ENCODE measurements around the gene SPEG.

Gene SPEG

DNA sequence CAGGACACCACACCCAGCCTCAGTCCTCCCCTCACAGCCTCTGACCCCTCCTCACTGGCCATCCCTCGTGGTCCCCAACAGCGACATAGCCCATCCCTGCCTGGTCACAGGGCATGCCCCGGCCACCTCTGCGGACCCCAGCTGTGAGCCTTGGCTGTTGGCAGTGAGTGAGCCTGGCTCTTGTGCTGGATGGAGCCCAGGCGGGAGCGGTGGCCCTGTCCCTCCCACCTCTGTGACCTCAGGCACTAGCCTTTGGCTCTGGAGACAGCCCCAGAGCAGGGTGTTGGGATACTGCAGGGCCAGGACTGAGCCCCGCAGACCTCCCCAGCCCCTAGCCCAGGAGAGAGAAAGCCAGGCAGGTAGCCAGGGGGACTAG lies 8.6 kb upstream of the SPEG start:
- no peak for DNase-seq

DNA sequence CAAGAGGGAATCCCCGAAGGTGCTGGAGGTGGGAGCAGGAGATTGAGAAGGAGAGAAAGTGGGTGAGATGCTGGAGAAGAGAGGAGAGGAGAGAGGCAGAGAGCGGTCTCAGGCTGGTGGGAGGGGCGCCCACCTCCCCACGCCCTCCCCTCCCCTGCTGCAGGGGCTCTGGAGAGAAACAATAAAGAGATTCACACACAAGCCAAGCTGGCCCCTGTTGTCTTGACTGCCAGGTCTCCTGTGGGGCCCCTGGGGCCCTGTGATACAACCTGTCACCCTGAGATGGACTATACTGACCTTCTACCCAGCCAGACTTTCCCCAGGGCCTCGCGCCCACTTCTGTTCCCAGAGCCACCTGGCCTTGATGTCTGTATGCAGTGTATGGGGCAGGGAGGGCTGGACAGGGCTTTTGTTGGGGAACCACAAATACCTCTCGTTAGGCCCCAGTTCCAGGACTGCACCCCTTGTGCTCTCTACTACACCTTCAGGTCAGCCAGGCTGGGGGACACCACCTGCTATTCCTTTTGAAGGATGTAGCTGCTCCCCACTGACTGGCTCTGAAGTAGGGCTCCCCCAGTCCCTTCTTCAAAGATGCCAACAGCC lies 8.0 kb upstream of the SPEG start:
- no peak for DNase-seq

DNA sequence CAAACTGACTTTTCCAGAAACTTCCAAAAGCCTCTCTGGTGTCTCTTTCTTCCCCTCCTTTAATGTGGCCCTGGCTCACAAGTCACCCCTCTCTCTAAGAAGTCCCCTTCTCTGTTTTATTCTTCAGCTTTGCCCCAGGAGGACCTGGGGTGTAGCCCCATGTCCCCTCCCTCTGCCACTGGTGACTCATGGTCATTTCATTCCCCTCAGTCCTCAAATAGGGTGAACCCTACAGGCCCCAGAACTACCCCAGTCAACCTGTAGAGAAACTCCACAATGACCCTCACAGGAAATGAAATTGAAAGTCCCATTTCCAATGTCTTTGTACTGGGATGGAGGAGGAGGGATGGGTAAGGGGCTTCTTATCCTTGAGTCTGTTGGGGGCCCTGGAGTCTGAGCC lies 6.2 kb upstream of the SPEG start:
- DNase-seq = no peak

DNA sequence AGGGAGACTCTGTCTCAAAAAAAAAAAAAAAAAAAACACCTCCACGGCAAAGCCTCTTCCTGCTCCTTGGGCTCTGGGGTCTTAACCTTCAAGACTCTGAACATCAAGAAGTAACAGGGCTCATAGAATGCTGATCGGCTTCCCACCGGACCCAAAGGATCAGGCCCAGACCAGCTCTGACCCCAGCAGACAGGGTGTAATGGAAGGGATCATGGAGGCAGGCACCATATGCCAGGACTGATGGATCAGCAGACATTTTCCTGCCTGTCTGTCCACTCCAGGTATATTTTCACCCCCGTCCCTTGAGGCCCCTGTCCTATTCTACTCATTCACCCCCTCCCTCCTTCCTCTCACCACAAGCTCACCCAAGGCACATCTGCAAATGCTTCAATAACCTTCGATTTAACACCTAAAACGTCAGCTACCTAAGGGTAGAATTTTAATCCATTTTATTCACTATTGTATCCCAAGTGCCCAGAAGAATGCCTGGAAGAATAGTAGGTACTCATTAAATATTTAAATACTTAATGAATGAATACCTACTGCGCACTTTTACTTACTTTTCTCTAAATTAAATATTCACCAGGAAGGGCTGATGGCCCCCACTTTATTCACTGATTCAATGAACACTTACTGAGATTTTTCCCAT lies 4.6 kb upstream of the SPEG start:
- no peak for DNase-seq

DNA sequence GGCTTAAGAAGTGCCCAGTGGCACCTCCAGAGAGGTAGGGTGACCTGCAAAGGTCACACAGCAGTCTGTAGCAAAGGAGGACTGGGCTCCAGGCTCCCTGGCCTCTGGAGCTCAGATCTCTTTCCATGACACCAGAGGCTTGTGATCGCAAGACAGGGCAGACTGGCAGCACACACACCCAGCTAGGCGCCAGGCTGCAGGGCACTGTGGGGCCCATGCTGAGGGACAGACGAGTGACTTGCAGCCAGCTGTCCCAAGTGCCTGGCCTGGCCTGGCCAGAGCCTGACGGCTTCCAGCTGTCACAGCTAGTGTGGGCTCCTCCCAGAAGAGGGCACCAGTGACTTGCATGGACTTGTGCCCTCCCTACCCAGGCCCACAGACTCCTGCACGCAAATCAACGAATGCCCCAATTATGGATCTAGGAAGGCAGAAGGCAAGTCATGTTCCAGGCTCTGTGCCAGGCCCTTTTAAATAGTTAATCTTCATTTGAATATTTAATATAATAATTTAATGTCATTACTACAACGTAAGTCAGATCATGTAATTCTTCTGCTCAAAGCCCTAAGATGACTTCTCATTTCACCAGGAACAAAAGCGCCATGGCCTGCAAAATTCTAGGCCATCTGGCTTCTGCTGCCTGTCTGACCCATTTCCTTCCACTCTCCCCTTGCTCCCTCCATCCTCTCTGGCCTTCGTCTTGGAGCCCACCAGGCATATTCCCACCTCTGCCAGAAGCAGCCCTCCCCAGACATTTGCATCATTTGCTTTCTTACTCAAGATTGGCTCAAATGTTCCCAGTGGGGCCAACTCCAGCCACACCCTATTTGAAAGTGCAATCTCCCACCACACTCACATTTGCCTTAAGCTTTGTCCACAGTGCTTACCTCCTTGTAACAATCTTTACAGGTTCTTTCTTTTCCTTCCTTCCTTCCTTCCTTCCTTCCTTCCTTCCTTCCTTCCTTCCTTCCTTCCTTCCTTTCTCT lies 3.7 kb upstream of the SPEG start:
- DNase-seq = no peak

DNA sequence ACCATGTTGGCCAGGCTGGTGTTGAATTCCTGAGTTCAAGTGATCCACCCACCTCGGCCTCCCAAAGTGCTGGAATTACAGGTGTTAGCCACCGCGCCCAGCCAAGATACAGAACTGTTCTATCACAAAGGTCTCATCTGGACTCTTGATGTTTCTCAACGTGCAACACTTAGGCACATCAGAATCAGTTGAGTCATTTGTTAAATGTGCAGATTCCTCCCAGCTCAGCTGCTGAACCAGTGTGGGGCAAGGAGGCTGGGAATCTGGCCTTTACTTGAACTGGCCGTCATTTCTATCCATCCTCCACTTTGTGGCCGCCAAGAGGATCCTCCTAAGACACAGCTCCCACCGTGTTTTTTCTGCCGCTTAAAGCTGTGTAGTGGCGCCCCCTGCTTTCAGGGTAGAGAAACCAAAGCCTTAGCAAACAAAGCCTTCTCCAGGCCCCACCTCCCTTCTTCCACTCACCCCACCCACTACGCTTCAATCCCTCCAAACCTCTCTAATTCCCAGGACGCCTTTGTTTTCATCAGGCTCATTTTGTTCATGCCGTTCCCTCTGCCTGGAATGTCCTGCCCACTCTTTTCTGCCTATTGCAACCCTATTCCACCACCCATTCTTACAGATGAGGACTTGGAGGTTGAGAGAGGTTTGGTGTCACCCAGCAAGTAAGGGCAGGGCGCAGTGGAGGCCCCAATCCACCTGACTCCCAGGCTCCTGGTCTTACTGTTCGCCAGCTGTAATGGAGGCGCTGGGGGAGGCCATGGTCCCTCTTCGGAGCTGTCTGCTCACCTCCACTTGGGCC lies 776 bp upstream of the SPEG start:
- peak; percentile 30 to 56 for DNase-seq

DNA sequence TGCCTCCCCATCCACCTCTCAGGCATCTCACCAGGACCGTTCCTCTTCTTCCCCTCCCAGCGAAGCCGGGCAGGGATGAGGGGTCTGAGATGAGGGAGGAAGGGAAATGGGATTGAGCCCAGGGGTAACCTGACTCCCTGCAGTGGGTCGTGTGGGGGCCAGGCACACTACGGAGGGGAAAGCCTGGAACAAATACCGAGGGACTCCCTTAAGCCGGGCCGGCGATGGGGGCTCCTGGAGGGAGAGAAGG lies 250 bp upstream of the SPEG start:
- DNase-seq = no peak

DNA sequence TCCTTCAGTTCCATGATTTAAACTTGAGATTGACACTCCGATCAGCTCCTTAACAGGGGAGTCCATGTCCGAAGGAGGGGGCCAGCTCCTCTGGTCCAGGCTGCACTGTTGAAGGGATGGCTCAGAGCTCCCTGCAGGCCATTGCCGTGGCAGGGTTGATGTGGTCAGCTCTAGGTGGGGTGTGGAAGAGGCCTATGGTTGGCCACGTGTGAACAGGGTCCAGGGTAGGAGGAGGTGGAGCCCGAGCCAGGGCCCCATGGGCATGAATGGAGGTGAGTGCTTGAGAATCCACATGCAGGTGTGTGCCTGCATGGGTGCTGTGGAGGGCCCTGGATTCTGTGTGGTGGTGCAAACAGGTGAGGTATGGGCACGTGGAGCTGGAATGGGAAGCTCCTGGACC lies 1.1 kb downstream of the SPEG start:
- no peak for DNase-seq

DNA sequence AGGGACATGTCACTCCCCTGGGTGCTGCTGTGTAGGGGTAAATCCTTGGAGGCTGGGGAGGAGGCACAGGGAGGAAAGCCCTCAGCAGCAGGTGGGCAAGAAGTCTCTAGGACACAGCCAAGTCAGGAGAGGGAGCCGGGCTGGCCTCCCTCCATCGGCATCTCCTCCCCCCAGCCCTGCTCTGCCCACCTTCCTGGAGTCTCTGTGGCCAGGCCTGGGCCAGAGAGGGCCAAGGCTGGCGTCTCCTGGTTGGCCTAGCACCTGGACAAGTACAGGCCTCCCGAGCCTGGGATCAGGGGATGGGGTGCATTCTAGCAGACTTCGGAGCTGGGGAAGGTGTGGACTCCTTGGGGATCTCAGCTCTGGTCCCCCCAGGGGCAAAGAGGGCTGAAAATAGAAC lies 1.8 kb downstream of the SPEG start:
- no peak for DNase-seq

DNA sequence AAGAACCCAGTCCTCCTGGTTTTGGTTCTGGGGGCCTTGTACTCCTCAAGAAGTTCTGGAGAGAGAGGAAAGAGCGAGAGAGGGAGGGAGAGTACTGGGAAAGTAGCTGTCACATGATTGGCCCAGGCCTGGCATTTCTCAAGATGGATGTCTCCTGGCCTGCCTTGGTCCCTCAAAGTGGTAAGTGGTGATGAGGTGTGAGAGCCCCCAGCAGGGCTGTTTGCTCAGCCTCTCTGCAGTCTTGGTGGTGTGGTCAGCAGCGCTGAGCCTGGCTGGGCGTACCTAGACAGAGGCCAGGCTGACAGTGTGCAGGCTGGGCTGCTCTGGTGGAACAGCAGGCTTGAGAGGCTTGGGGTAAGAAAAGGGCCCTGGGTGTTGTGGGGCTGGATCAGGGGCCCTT lies 2.5 kb downstream of the SPEG start:
- DNase-seq = no peak

DNA sequence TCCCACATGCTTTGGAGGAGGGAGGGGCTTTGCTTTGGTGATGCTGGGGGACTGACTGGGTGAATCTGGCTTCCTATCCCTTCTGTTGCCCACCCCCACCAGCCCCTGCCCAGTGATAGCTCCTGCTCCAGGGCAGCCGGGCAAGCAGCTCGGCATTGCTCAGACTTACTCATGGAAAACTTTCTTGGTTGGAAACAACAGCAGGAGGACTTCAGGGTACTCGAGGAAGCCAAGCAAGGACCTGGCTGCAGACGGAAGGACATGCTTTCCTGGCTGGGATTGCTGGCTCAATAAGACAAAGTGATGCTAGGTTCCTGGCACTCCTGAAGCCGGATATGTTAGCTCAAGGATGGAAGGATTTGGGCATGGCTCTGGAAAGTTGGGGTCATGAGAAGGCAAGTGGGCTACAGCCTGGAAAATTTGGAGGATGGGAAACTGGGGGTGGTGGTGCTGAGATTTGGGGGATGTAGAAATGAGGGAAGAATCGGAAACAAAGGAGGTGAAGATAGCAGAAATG lies 3.1 kb downstream of the SPEG start:
- DNase-seq = no peak

DNA sequence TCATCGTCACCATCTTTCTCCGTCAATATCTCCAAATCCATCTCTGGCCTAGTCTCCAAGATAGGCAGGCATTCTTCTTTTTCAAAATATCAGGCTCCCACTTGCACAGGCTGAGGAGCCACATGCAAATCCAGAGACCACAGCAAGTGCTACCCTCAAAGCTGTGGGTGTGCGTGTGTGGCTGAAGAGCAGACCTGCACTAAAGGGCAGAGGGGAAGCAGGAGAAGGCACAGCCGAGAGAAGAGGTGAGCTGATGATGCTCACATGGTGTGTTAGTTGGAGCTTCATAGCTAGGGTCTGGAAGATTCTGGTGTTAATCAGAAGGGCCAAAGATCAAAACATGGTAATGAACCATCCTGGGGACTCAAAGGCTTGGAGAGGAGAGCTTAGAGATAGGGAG lies 3.8 kb downstream of the SPEG start:
- DNase-seq = no peak

DNA sequence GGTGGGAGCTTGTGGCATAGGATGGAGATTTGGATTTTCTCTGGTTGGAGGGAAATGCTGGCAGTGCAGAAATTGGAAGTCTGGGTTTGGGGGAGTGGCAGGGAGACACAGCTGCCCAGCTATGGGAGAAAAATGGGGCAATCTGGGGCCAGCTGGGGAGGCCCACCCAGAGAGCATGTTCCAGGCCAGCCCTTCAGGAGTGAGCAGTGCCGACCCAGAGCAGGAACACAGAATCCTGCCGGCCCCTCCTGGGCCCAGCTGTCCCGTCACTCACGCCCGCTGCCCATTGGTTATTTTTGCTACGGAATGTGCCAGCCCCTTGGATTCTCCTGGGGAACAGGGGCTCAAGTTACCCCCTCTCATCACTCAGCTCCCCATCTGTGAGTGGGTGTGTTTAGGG lies 4.9 kb downstream of the SPEG start:
- DNase-seq = no peak

DNA sequence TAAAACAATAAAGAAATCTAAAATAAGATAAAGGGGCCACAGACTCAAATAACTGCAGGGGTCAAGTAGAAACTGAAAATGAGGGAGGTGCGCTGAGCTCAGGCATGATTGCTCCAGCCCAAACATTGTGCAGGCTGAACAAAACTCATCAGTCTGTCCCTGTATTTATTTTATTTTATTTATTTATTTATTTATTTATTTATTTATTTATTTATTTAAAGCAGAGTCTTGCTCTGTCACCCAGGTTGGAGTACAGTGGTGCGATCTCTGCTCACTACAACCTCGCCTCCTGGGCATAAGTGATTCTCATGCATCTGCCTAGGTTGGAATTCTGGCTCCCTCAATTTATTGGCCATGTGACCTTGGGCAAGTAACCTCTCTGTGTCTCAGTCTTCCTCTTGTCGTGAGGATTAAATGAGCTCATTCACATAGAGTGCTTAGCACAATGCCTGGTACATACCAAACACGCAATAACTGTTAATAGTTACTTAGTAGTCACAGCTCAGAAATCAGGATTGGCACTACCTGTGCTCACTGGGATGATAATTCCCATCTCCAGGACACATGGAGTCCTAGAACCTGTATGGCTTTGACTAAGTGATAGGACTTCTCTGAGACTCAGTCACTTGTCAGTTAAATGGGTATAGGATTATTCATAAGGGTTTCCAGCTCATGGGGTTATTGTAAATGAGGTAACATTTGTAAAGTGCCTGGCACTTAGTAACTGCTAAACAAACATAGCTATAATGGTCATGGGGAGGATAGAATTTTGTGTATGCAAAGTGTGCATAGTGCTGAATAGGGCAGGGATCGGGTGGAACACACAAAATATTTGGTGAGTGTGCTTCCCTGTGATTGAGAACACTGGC lies 6.0 kb downstream of the SPEG start:
- DNase-seq = no peak

DNA sequence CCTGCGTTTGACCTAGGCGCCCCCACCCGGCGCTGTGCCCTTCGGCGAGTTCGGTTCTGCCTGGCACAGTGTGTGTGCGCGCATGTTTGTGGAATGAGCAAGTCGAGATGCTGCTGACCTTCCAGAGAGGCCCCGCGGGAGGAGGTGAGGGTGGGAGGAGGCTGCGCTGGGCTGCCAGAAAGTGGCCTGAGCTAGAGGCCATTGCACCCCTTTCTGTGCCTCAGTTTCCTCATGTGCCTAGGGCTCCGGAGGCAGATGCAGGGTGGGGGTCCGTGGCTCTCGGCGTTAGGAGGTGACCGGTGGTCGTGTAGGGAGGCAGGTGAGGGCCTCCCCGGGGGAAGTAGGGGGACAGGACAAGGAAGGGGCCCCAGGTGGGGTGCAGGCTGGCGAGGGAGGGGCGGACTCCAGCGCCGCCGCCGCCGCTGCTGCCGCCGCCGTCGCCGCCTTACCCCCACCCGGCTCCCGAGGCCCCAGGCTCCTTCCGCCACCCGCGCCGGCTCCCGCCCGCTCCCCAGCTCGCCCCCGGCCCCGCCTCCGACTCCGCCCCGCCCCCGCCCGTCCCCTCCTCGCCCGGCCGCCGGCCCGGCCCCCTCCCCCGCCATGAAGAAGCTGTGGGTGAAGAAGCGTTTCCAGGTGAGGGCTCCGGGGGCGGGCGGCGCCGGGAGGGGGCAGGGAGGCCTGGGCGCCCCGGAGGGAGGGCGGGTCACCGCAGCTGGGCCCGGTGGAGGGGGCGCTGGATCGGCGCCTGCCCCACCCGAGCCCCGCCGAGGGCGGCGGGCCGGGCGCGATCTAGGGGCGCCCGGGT lies 7.0 kb downstream of the SPEG start:
- DNase-seq = peak; percentile 50 to 65

DNA sequence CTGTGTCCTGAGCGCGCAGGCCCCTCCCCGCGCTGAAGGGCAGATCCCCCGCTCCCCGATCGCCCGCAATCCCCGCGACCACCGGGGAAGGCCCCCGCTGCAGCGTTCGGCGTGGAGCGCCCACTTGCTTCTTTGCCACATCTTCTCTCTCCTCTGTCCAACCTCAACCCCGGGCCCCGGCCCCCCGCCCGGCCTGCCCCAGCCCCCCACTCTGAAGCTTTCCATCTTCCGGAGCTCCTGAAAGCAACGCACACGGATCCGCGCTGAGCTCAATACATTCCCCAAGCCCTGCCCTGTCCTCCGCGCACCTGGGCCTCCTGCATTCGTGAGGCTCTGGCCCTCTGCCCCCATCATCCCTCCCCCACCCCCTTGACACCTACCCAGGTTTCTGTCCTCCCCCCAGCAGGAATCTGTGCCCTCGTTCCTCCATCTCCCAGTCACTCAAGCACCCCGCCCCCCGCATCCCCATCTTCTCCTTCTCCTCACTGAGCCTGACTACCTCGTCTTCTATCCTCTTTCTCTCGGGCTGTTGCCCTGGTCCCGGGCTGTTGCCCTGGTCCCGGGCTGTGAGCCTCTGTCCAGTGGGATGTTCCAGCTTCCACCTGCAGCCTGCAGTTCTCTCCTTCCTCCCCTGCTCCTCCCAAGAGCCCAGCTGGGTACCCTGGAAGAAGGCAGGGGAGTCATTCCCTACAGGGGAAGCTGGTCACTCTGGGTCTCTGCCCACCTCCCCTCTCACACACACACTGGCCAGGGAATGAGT lies 7.8 kb downstream of the SPEG start:
- no peak for DNase-seq

DNA sequence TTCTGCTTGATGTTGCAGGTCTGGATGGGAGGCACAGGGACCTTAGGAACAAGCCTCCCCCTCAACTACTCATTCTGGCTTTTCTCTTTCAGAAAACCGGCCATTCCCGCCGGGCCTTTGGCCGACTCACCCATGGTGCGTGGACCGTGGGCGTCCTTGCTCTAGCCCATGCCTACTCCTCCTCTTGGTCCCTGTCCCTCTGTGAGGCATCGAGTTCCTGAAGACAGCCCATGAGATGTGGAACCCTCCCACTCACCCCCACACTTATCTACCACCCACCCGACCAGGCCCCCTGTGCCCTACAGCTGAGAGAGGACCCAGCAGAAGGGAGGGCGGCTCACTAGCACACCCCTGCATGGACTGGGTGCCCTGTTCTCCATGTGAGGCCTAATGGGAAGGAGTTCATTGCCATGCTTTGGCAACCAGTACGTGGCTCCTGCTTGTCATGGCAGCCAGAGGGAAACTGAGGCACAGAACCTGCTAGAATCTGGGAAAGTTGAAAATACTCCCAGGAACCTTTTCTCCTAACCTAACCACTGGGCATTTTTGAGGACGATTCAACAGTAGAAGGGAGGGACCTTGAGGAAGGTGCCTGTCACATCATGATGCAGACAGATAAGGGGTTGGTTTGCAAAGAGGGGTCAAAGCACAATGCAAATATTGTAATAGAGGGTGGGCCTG lies 8.5 kb downstream of the SPEG start:
- DNase-seq = no peak

DNA sequence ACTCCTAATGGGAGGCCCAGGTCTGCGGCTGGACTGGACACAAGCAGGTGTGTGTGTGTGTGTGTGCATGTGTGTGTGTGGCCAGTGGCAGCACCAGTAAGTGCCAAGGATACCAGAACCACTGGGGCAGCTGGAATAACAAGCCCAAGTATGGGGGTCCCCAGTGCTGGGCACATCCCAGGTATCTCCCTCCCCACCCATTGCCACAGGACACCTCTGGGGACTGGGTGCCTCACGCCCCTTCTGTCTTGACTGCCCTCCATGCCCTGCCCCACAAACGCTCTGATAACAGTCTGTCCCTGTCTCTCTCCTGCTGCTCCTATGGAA lies 9.0 kb downstream of the SPEG start:
- DNase-seq = no peak

DNA sequence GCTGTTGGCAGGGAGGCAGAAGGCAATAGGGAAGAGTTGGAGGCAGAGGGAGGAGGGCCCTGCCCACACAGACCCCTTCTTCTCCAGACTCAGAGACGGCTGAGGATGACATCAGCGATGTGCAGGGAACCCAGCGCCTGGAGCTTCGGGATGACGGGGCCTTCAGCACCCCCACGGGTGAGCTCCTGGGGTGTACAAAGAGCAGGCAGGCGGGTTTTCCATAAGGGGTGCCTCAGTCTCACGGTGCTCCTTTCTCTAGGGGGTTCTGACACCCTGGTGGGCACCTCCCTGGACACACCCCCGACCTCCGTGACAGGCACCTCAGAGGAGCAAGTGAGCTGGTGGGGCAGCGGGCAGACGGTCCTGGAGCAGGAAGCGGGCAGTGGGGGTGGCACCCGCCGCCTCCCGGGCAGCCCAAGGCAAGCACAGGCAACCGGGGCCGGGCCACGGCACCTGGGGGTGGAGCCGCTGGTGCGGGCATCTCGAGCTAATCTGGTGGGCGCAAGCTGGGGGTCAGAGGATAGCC lies 10.0 kb downstream of the SPEG start:
- DNase-seq = no peak

DNA sequence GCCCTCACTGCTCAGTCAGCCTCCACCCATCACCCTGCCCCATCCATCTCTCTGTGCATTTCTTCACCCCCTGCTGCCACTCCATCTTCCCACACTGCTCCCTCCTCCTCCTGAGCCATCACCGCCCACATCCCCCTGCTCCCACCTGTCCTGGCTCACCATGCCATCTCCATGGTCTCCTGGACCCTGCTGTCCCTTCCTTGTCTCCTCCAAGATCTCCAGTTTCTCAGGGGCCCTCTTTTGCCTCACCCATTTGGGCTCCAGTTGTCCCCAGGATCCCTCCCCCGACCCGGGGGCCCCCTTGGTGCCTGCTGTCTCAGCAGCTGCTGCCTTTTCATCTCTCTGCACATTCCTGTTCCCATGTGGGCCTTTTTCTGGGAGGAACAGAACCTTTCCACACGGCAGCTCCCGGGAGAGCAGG lies 10.6 kb downstream of the SPEG start:
- DNase-seq = no peak

Measured in stimulated activated CD4-positive, alpha-beta T cell treated with anti-CD3 and anti-CD28 coated beads, Interleukin-2, amount 100 ng/mL, for 24 hours (primary cell).